Testis (tissue), 2 donors: ENCODE measurements around the gene LRMDA.

Experiments
- POLR2A ChIP-seq: fragments of 450-650 bp; IDR thresholded peaks from one replicate; pipeline ENCODE4 v1.6.1; 2017; ENCODE audit warnings: antibody characterized with exemption, mild to moderate bottlenecking, moderate library complexity
- TF ChIP-seq, protein P1 (sequence below), 3 experiments: fragments of 450-650 bp in 2 of 3; fragments of 200-600 bp in 1 of 3; sonication (generic) in 1 of 3; IDR thresholded peaks; one replicate each; pipeline ENCODE4 v1.5.1; 2016 to 2019; ENCODE audit warnings: antibody characterized with exemption in 3 of 3, mild to moderate bottlenecking in 2 of 3, moderate library complexity in 1 of 3

DNA sequence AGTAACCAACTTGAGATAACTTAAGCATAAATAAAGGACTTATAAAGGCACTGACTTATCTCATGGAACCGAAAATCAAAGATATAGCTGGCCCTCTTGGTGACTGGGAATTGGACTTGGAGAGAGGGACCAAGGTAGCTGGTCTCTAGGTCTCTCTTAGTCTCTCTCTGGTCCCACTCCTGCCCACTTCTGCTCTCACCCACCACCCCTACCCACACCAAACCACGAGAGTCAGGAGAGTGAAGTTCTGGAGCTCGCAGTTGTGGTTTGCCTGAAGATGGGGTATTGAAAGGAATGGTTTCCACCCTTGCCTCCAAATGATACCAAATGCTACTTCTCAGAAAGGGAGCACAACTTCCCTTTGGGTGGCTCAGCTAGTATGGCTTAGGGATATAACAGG is 216.3 kb downstream of the LRMDA start:
- TF ChIP-seq POLR2A: no peak
- TF ChIP-seq, protein P1, sequence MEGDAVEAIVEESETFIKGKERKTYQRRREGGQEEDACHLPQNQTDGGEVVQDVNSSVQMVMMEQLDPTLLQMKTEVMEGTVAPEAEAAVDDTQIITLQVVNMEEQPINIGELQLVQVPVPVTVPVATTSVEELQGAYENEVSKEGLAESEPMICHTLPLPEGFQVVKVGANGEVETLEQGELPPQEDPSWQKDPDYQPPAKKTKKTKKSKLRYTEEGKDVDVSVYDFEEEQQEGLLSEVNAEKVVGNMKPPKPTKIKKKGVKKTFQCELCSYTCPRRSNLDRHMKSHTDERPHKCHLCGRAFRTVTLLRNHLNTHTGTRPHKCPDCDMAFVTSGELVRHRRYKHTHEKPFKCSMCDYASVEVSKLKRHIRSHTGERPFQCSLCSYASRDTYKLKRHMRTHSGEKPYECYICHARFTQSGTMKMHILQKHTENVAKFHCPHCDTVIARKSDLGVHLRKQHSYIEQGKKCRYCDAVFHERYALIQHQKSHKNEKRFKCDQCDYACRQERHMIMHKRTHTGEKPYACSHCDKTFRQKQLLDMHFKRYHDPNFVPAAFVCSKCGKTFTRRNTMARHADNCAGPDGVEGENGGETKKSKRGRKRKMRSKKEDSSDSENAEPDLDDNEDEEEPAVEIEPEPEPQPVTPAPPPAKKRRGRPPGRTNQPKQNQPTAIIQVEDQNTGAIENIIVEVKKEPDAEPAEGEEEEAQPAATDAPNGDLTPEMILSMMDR (IDR thresholded peaks at IDR 0.05): no peak
